Hepatocyte (in vitro differentiated cells): Measurements from ENCODE around the gene C1QTNF8. TPM values are rescaled to one million over a fixed set of nuclear protein-coding genes. Genes with fewer than 3 reads are reported as not detected.

Source experiments
- DNase-seq: peaks from one replicate; pipeline ENCODE4 v3.0.0-alpha.2; 2016; ENCODE audit warnings: low spot score
- H2AFZ ChIP-seq: fragments of 200-600 bp; sonication (generic); 2 replicates; pipeline ENCODE4 v1.6.0; 2016; ENCODE audit warnings: antibody characterized with exemption, mild to moderate bottlenecking
- H3K27ac ChIP-seq: fragments of 200-600 bp; sonication (generic); 2 replicates; pipeline ENCODE4 v1.5.1; 2016; ENCODE audit warnings: mild to moderate bottlenecking
- H3K27me3 ChIP-seq: fragments of 200-600 bp; sonication (generic); 2 replicates; pipeline ENCODE4 v1.6.1; 2016
- H3K36me3 ChIP-seq: fragments of 200-600 bp; sonication (generic); replicated peaks from 2 replicates; pipeline ENCODE4 v1.5.1; 2016; ENCODE audit warnings: low read depth; ENCODE audit not compliant: insufficient read depth
- H3K4me1 ChIP-seq: fragments of 200-600 bp; sonication (generic); 2 replicates; pipeline ENCODE4 v1.5.1; 2016; ENCODE audit warnings: mild to moderate bottlenecking, moderate library complexity; ENCODE audit not compliant: insufficient read depth
- H3K4me2 ChIP-seq: fragments of 200-600 bp; sonication (generic); 2 replicates; pipeline ENCODE4 v1.6.0; 2016
- H3K4me3 ChIP-seq: fragments of 200-600 bp; sonication (generic); 2 replicates; pipeline ENCODE4 v1.5.1; 2016; ENCODE audit warnings: mild to moderate bottlenecking
- H3K79me2 ChIP-seq: fragments of 200-600 bp; sonication (generic); 2 replicates; pipeline ENCODE4 v1.6.0; 2017; ENCODE audit warnings: mild to moderate bottlenecking
- H3K9me2 ChIP-seq: fragments of 200-600 bp; sonication (generic); replicated peaks from 2 replicates; pipeline ENCODE4 v1.6.0; 2017; ENCODE audit warnings: mild to moderate bottlenecking; ENCODE audit not compliant: insufficient read depth
- H3K9me3 ChIP-seq: fragments of 200-600 bp; sonication (generic); 2 replicates; pipeline ENCODE4 v1.5.1; 2016; ENCODE audit warnings: low read depth, mild to moderate bottlenecking
- H4K20me1 ChIP-seq: fragments of 200-600 bp; sonication (generic); 2 replicates; pipeline ENCODE4 v1.6.0; 2016; ENCODE audit warnings: mild to moderate bottlenecking; ENCODE audit not compliant: insufficient read depth, poor library complexity, severe bottlenecking
- EZH2 ChIP-seq: fragments of 200-600 bp; sonication (generic); IDR thresholded peaks from 2 replicates; pipeline ENCODE4 v1.6.1; 2016; ENCODE audit warnings: antibody characterized with exemption, mild to moderate bottlenecking, borderline replicate concordance
- EZH2phosphoT487 ChIP-seq: fragments of 200-600 bp; sonication (generic); IDR thresholded peaks from one replicate; pipeline ENCODE4 v1.6.1; 2018; ENCODE audit warnings: antibody characterized with exemption, mild to moderate bottlenecking, low read depth, moderate library complexity; ENCODE audit not compliant: unreplicated experiment, severe bottlenecking
- WGBS: methylation state at CpG from one replicate; pipeline ENCODE4 v1.1.6; 2016; ENCODE audit warnings: low lambda C conversion rate; ENCODE audit errors: missing lambda C conversion rate; 5-methylcytosine and 5-hydroxymethylcytosine counted together
- polyA plus RNA-seq: library from polyadenylated mRNA; unstranded; fragments of >200 nt; fragmentation: Nextera tagmentation; extraction: Ambion mirVana; gene quantifications from 2 replicates; pipeline ENCODE4 v1.2.1, GENCODE V29; 2016
- total RNA-seq: library from RNA; depleted of rRNA; stranded (reverse); fragments of >200 nt; gene quantifications from 2 replicates; pipeline ENCODE4 v1.2.3, GENCODE V29; 2014
- TF ChIP-seq, protein P1 (sequence below): fragments of 200-600 bp; sonication (generic); IDR thresholded peaks from 2 replicates; pipeline ENCODE4 v1.5.1; 2016; ENCODE audit warnings: antibody characterized with exemption, mild to moderate bottlenecking; ENCODE audit not compliant: poor library complexity

Gene C1QTNF8
- total and polyA plus RNA-seq, 2 experiments from 2014 or later: not detected

DNA sequence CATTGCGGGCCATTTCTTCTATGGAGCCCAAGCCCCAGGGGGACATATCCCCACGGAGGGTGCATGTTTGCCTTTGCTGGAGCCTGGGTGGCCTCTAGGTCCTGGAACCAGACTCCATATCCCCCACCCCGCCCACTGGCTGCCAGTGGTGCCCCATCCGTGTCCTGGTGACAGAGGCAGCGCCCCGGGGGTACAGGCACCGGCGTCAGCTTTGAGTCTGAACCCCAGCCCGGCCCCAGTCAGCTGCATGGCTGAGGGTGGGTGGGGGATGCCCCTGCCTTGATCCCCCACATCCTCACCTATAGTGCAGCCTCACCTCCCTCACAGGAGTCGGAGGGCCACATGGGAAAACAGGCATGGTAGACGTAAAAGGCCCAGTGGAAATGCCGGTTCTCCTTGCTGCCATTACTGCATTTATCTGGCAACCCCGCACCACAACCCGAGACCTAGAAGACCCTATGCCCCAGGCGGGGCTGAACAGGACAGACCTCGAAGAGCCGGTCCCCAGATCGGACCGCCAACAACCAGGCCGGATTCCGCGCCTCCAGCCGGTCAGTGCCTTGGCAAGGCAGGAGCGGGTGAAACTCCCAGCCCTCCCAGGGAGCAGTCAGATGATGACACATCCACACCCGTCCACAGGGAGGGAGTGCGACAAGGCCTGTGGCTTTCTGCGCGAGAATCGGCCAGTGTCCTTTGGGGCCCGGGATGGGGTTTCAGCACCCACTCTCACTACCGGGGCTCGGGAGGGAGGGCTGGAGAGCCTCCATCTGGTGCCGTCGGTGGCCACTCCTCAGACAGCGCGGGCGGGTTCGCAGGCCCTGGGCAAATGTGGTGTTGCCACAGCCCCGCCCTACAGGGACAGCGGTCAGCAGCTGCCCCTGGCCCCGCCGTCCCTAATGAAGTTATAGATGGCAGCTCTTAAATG lies 35.4 kb downstream of the C1QTNF8 start:
- H3K79me2 ChIP-seq: no peaks in the 10 kb centered on the region
- no peaks in the 10 kb centered on the region for H3K36me3 ChIP-seq
- DNase-seq: no peak
- H3K4me2 ChIP-seq: no peak overlapping the region
- no peak overlapping the region for H3K4me3 ChIP-seq
- H3K4me1 ChIP-seq: no peaks in the 10 kb centered on the region
- 92% methylated on average over 41 of the region's 42 CpGs for WGBS
- H3K27me3 ChIP-seq: no peaks in the 10 kb centered on the region
- H2AFZ ChIP-seq: no peak overlapping the region
- no peaks in the 10 kb centered on the region for H3K9me3 ChIP-seq
- no peaks in the 10 kb centered on the region for H3K9me2 ChIP-seq
- no peaks in the 10 kb centered on the region for H4K20me1 ChIP-seq
- TF ChIP-seq, protein P1, sequence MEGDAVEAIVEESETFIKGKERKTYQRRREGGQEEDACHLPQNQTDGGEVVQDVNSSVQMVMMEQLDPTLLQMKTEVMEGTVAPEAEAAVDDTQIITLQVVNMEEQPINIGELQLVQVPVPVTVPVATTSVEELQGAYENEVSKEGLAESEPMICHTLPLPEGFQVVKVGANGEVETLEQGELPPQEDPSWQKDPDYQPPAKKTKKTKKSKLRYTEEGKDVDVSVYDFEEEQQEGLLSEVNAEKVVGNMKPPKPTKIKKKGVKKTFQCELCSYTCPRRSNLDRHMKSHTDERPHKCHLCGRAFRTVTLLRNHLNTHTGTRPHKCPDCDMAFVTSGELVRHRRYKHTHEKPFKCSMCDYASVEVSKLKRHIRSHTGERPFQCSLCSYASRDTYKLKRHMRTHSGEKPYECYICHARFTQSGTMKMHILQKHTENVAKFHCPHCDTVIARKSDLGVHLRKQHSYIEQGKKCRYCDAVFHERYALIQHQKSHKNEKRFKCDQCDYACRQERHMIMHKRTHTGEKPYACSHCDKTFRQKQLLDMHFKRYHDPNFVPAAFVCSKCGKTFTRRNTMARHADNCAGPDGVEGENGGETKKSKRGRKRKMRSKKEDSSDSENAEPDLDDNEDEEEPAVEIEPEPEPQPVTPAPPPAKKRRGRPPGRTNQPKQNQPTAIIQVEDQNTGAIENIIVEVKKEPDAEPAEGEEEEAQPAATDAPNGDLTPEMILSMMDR: no peak
- TF ChIP-seq EZH2phosphoT487 (no peak), EZH2 (no peak)
- no peak overlapping the region for H3K27ac ChIP-seq

- no peaks in the 10 kb centered on the region for H3K27me3 ChIP-seq
- TF ChIP-seq EZH2phosphoT487: no peak
- TF ChIP-seq EZH2: no peak
- TF ChIP-seq, protein P1: no peak
- H3K9me3 ChIP-seq: no peaks in the 10 kb centered on the region
- DNase-seq: no peak
- no peaks in the 10 kb centered on the region for H3K79me2 ChIP-seq
- no peak overlapping the region for H2AFZ ChIP-seq
- no peak overlapping the region for H3K4me3 ChIP-seq
- no peaks in the 10 kb centered on the region for H4K20me1 ChIP-seq
- WGBS: 94% methylated on average over 3 of the region's 3 CpGs
- H3K4me1 ChIP-seq: peaks cover 3% of the 10 kb centered on the region
- no peak overlapping the region for H3K4me2 ChIP-seq
- no peak overlapping the region for H3K27ac ChIP-seq
- H3K9me2 ChIP-seq: no peaks in the 10 kb centered on the region
- no peaks in the 10 kb centered on the region for H3K36me3 ChIP-seq
These were observed 36.7 kb downstream of the C1QTNF8 start for GRCh38 chr16:1059310-1059709.

- Histone ChIP-seq H3K27ac (no peak overlapping the region), H3K4me2 (no peak overlapping the region), H3K27me3 (no peaks in the 10 kb centered on the region), H3K4me3 (no peak overlapping the region), H4K20me1 (no peaks in the 10 kb centered on the region), H3K36me3 (no peaks in the 10 kb centered on the region), H3K79me2 (no peaks in the 10 kb centered on the region), H3K4me1 (peaks cover 3% of the 10 kb centered on the region), H3K9me3 (no peaks in the 10 kb centered on the region), H3K9me2 (no peaks in the 10 kb centered on the region), H2AFZ (no peak overlapping the region)
- 93% methylated on average over 3 of the region's 14 CpGs for WGBS
- no peak for DNase-seq
- TF ChIP-seq EZH2 (no peak), EZH2phosphoT487 (no peak)
- TF ChIP-seq, protein P1: no peak
These were observed 37.8 kb downstream of the C1QTNF8 start for GRCh38 chr16:1058216-1058615.
